K562 (cell line): Measurements from ENCODE around the gene SLC25A18. TPM values are rescaled to one million over a fixed set of nuclear protein-coding genes. Genes with fewer than 3 reads are reported as not detected.

Experiments used
- ATAC-seq: fragments of 200-7000 bp; cut with Tn5 transposase; 3 replicates; pipeline ENCODE4 v1.9.1; 2020; ENCODE audit warnings: moderate library complexity
- BruUV-seq: library from RNA; stranded (reverse); fragments of 400-500 nt; replicated peaks from 2 replicates; lab custom pipeline; 2021; lab: Mats Ljungman, UMichigan
- CTCF ChIA-PET: fragments of 300-600 bp; formaldehyde crosslinking; extraction: SDS; loops from one replicate; lab custom pipeline; 2021; ENCODE audit warnings: low intra/inter-chr PET ratio; lab: Yijun Ruan, JAX
- POLR2A ChIA-PET: fragments of 300-600, 350-650 bp; sonication (Branson Sonifier 250); formaldehyde crosslinking; extraction: SDS; loops from one replicate; lab custom pipeline; 2021; ENCODE audit warnings: antibody characterized with exemption, inconsistent platforms; lab: Yijun Ruan, JAX
- DNase-seq, 4 experiments: peaks; one replicate each; pipeline versions ENCODE4 v3.0.0 to v3.0.0-alpha.2; 2011 to 2018; ENCODE audit warnings: low spot score in 3 of 4, mixed read lengths in 3 of 4; ENCODE audit errors: extremely low read depth in 1 of 4
- FAIRE-seq: peaks from 2 replicates; lab custom pipeline; 2011; peaks lifted over from hg19 to GRCh38; lab: Jason Lieb, UNC
- H2AFZ ChIP-seq: 2 replicates; pipeline ENCODE4 v1.6.0; 2011; ENCODE audit warnings: low read depth, low read length, control low read depth, inconsistent platforms
- H3K27ac ChIP-seq: fragments of 200-600 bp; 3 replicates; pipeline ENCODE4 v1.8.0; 2011; ENCODE audit warnings: low read depth, mild to moderate bottlenecking, control low read depth, inconsistent platforms, low read length, moderate library complexity, mixed read lengths; ENCODE audit errors: extremely low read depth
- H3K27me3 ChIP-seq, 2 experiments: fragments of 300-600 bp in 1 of 2; 2 replicates in 1 of 2; 3 replicates in 1 of 2; pipeline versions ENCODE4 v1.6.0 to v1.8.0; 2011; ENCODE audit warnings: inconsistent platforms in 2 of 2, low read length in 2 of 2, mild to moderate bottlenecking in 1 of 2, mixed read lengths in 1 of 2, moderate library complexity in 1 of 2; ENCODE audit not compliant: control insufficient read depth in 2 of 2, insufficient read depth in 2 of 2
- H3K36me3 ChIP-seq: fragments of 300-600 bp; 3 replicates; pipeline ENCODE4 v1.8.0; 2011; ENCODE audit warnings: mild to moderate bottlenecking, low read length, inconsistent platforms; ENCODE audit not compliant: control insufficient read depth, insufficient read depth
- H3K4me1 ChIP-seq, 2 experiments: fragments of 200-600 bp in 1 of 2; replicated peaks in 1 of 2; 2 replicates in 1 of 2; 3 replicates in 1 of 2; pipeline versions ENCODE4 v1.5.1 to v1.8.0; 2011; ENCODE audit warnings: inconsistent platforms in 2 of 2, low read length in 2 of 2, mild to moderate bottlenecking in 1 of 2, mixed read lengths in 1 of 2, moderate library complexity in 1 of 2; ENCODE audit not compliant: control insufficient read depth in 2 of 2, insufficient read depth in 2 of 2
- H3K4me2 ChIP-seq: 2 replicates; pipeline ENCODE4 v1.6.1; 2011; ENCODE audit warnings: low read length, control low read depth, inconsistent platforms, mixed read lengths; ENCODE audit not compliant: insufficient read depth
- H3K4me3 ChIP-seq: fragments of 200-600 bp; sonication (generic), shearing (Covaris generic); 2 replicates; pipeline ENCODE4 v1.5.1; 2016; ENCODE audit warnings: control low read depth, inconsistent platforms
- H3K79me2 ChIP-seq: fragments of 200-600 bp; 3 replicates; pipeline ENCODE4 v1.8.0; 2011; ENCODE audit warnings: low read length, inconsistent platforms; ENCODE audit not compliant: control insufficient read depth, insufficient read depth
- H3K9ac ChIP-seq, 2 experiments: 2 replicates each; pipeline versions ENCODE4 v1.6.0 to v1.6.1; 2011; ENCODE audit warnings: low read depth in 2 of 2, low read length in 2 of 2, control low read depth in 1 of 2, inconsistent platforms in 1 of 2, mild to moderate bottlenecking in 1 of 2, mixed read lengths in 1 of 2; ENCODE audit not compliant: insufficient read depth in 1 of 2
- H3K9me1 ChIP-seq: one replicate; pipeline ENCODE4 v1.6.0; 2011; ENCODE audit warnings: inconsistent platforms, mild to moderate bottlenecking, low read length, moderate library complexity; ENCODE audit not compliant: control insufficient read depth, insufficient read depth
- H3K9me3 ChIP-seq: replicated peaks from 2 replicates; pipeline ENCODE4 v1.5.1; 2011; ENCODE audit warnings: low read depth, low read length, inconsistent platforms; ENCODE audit not compliant: control insufficient read depth, insufficient read depth
- H4K20me1 ChIP-seq: replicated peaks from 2 replicates; pipeline ENCODE4 v1.6.1; 2011; ENCODE audit warnings: low read length, inconsistent platforms, mixed read lengths; ENCODE audit not compliant: control insufficient read depth, insufficient read depth
- BMI1 ChIP-seq: fragments of 150-350 bp; IDR thresholded peaks from 2 replicates; pipeline ENCODE4 v1.6.1; 2014; ENCODE audit warnings: low read length
- CBX3 ChIP-seq, 2 experiments: IDR thresholded peaks; 1 replicate in 1 of 2; 2 replicates in 1 of 2; pipeline ENCODE4 v1.6.1; 2012; ENCODE audit warnings: inconsistent platforms in 2 of 2, low read length in 2 of 2, borderline replicate concordance in 1 of 2, control low read depth in 1 of 2
- ESRRA ChIP-seq: fragments of 450-650 bp; IDR thresholded peaks from 2 replicates; pipeline ENCODE4 v1.6.1; 2014; ENCODE audit warnings: low read depth, mild to moderate bottlenecking, moderate library complexity, borderline replicate concordance
- ETV1 ChIP-seq: fragments of 450-650 bp; conservative IDR thresholded peaks from 2 replicates; pipeline ENCODE4 v1.6.1; 2016; ENCODE audit warnings: missing genetic modification characterization, control low read depth, low read depth, missing compliant biosample characterization
- HDAC8 ChIP-seq: fragments of 450-650 bp; IDR thresholded peaks from 2 replicates; pipeline ENCODE4 v1.6.1; 2016; ENCODE audit warnings: mild to moderate bottlenecking, missing genetic modification characterization, moderate library complexity, missing compliant biosample characterization
- HEY1 ChIP-seq: fragments of 250-450 bp; sonication (Bioruptor Pico); IDR thresholded peaks from 2 replicates; pipeline ENCODE4 v1.5.0; 2020; ENCODE audit warnings: mild to moderate bottlenecking, moderate library complexity, borderline replicate concordance
- IRF9 ChIP-seq: fragments of 450-650 bp; IDR thresholded peaks from 2 replicates; pipeline ENCODE4 v1.6.1; 2016; ENCODE audit warnings: missing biosample characterization, missing genetic modification characterization
- LEF1 ChIP-seq: fragments of 450-650 bp; IDR thresholded peaks from 2 replicates; pipeline ENCODE4 v1.6.1; 2016; ENCODE audit warnings: mild to moderate bottlenecking
- NCOA1 ChIP-seq: fragments of 450-650 bp; IDR thresholded peaks from 2 replicates; pipeline ENCODE4 v1.6.1; 2016; ENCODE audit warnings: low read depth
- NR2C2 ChIP-seq, 2 experiments: fragments of 200-800 bp in 1 of 2; sonication (Bioruptor generic) in 1 of 2; sonication (generic) in 1 of 2; formaldehyde crosslinking in 1 of 2; IDR thresholded peaks; 2 replicates each; pipeline versions ENCODE4 v1.6.1 to v1.8.0; 2016 to 2022; ENCODE audit warnings: mild to moderate bottlenecking in 1 of 2, missing compliant biosample characterization in 1 of 2, missing genetic modification characterization in 1 of 2, missing genetic modification reagents in 1 of 2
- POLR2B ChIP-seq: fragments of 450-650 bp; IDR thresholded peaks from 2 replicates; pipeline ENCODE4 v1.6.1; 2018; ENCODE audit warnings: low read depth; ENCODE audit not compliant: partially characterized antibody
- PRPF4 ChIP-seq: fragments of 200-400 bp; formaldehyde crosslinking; IDR thresholded peaks from one replicate; pipeline ENCODE4 v1.6.1; 2017; ENCODE audit warnings: low read length, low read depth, mild to moderate bottlenecking; ENCODE audit not compliant: insufficient read depth, poor library complexity, severe bottlenecking
- ZNF280A ChIP-seq: fragments of 450-650 bp; IDR thresholded peaks from 2 replicates; pipeline ENCODE4 v1.6.1; 2018; ENCODE audit warnings: mild to moderate bottlenecking, low read depth; ENCODE audit not compliant: partially characterized antibody
- WGBS: fragments of 100-300 bp; shearing (Covaris generic); methylation state at CpG from one replicate; pipeline ENCODE4 v1.1.6; 2016; ENCODE audit warnings: low coverage, mixed read lengths; ENCODE audit not compliant: insufficient coverage; ENCODE audit errors: missing lambda C conversion rate; 5-methylcytosine and 5-hydroxymethylcytosine counted together
- in situ Hi-C: fragments of 300-500 bp; cut with MboI; formaldehyde crosslinking; loops from 4 replicates; pipeline ENCODE4 v1.15.0; 2018; ENCODE audit warnings: inconsistent platforms, mixed read lengths
- intact Hi-C: fragments of 100-400 bp; cut with micrococcal nuclease; formaldehyde crosslinking; loops from 2 replicates; pipeline ENCODE4 v1.14.2; 2022
- polyA plus RNA-seq, 8 experiments: library from polyadenylated mRNA; depleted of rRNA in 4 of 8; stranded (reverse) in 5 of 8; unstranded in 3 of 8; fragments of >200 nt; fragmentation: Nextera tagmentation in 2 of 8; fragmentation: Illumina TruSeq in 1 of 8; extraction: Ambion mirVana in 2 of 8; extraction: Trizol in 1 of 8; gene quantifications; 2 replicates each; pipeline versions ENCODE4 v1.2.1 to v1.2.3, GENCODE V29; 2011 to 2014; ENCODE audit warnings: inconsistent platforms in 1 of 8, missing spikeins in 1 of 8
- total RNA-seq, 7 experiments: library from RNA; depleted of rRNA in 6 of 7; stranded (reverse); fragments of >200 nt in 6 of 7; fragmentation: Illumina TruSeq in 2 of 7; extraction: Trizol in 2 of 7; gene quantifications; 2 replicates each; pipeline versions ENCODE4 v1.2.1 to v1.2.3, GENCODE V29; 2011 to 2021; ENCODE audit warnings: low replicate concordance in 1 of 7

Gene SLC25A18
- total and polyA plus RNA-seq, 9 of the 15 experiments (the other 6 are each of a cell fraction or from before 2014, with no cell fraction given): 0.04 TPM; not detected in 8

DNA sequence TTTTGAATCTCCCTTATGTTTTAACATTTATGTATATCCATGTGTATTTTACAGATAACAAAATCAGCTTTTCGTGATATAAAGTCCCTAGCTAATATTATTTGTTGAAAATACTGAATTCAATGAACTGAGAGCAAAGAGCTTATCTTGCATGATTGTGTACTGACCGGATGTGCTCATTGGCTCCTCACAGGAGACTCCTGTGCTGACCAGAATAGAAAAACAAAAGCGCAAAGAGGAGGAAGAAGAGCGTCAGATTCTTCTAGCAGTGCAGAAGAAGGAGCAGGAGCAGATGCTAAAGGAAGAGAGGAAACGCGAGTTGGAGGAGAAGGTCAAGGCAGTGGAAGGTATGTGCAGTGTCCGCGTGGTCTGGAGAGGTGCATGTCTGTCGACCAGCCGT, 39.4 kb upstream of the SLC25A18 start:
- H3K9me1 ChIP-seq: no peaks in the 10 kb centered on the region
- H2AFZ ChIP-seq: 0 out of 2 replicates have a peak overlapping the region, but pooled peaks have one; percentile 1
- no peaks in the 10 kb centered on the region for H3K36me3 ChIP-seq
- no peaks in the 10 kb centered on the region for H4K20me1 ChIP-seq
- ATAC-seq (peak; percentile 26; the same call in 2 of the 3 replicates), DNase-seq (no peak), FAIRE-seq (no peak)
- no peak overlapping the region for H3K9ac ChIP-seq
- H3K4me1 ChIP-seq: peaks cover 2% of the 10 kb centered on the region in 2 experiments; a peak in 3 of 5 replicates
- no peak overlapping the region for H3K27ac ChIP-seq
- no peaks in the 10 kb centered on the region for H3K79me2 ChIP-seq
- H3K27me3 ChIP-seq: peaks cover 16 to 24% of the 10 kb centered on the region in 2 experiments
- H3K4me2 ChIP-seq: no peak overlapping the region
- intact Hi-C loops (no loop called here), in situ Hi-C loops (no loop called here)
- no TSS peak for BruUV-seq
- 0 out of 2 replicates have a peak, but pooled peaks have one; percentile 21 for TF ChIP-seq ETV1
- TF ChIP-seq NR2C2 (CRISPR knock-in tag; IDR thresholded peaks at IDR 0.05): no peak
- no peak for TF ChIP-seq NR2C2 (tag; IDR thresholded peaks at IDR 0.05)
- no peak for TF ChIP-seq HEY1 (CRISPR knock-in tag)
- ChIA-PET POLR2A (interaction anchor here (0.7 to 1.2 kb wide), 2 partner anchors 32 to 58 kb away, joined by 3 read pairs; no protein-coding TSS in a partner anchor), CTCF (no interaction called here)
- no peak overlapping the region for H3K4me3 ChIP-seq
- WGBS: 12% methylated on average over 10 of the region's 10 CpGs
- H3K9me3 ChIP-seq: no peaks in the 10 kb centered on the region

GRCh38 chr22:17536269-17536668, 27.0 kb upstream of the SLC25A18 start:
- H3K4me3 ChIP-seq: no peak overlapping the region
- no peaks in the 10 kb centered on the region for H3K4me1 ChIP-seq
- ATAC-seq: no peak
- H3K9me3 ChIP-seq: no peaks in the 10 kb centered on the region
- intact Hi-C loops (no loop called here), in situ Hi-C loops (no loop called here)
- ChIA-PET POLR2A (interaction anchor here (1.3 kb wide), 1 partner anchor 9 kb away, joined by 9 read pairs; no protein-coding TSS in a partner anchor), CTCF (no interaction called here)
- H3K27ac ChIP-seq: no peak overlapping the region
- no peak for FAIRE-seq
- H2AFZ ChIP-seq: no peak overlapping the region
- no peaks in the 10 kb centered on the region for H3K9me1 ChIP-seq
- H3K4me2 ChIP-seq: no peak overlapping the region
- 10% methylated on average over 5 of the region's 5 CpGs for WGBS
- no peak overlapping the region for H3K9ac ChIP-seq
- peaks cover 19 to 27% of the 10 kb centered on the region in 2 experiments for H3K27me3 ChIP-seq
- DNase-seq: no peak
- H3K79me2 ChIP-seq: no peaks in the 10 kb centered on the region
- no TSS peak for BruUV-seq
- no peaks in the 10 kb centered on the region for H4K20me1 ChIP-seq
- no peaks in the 10 kb centered on the region for H3K36me3 ChIP-seq
- TF ChIP-seq ESRRA (no peak), CBX3 (IDR thresholded peaks at IDR 0.05; ENCODE audit: borderline replicate concordance in 1 of 2, low read length in 2 of 2) (no peak), IRF9 (no peak), BMI1 (no peak), NCOA1 (no peak), HDAC8 (tag) (no peak), PRPF4 (no peak), ZNF280A (no peak), POLR2B (no peak), LEF1 (no peak)
- TF ChIP-seq, all 486 proteins: peak for 0
